ENCODE measurements around the gene RBPJ.
"Not testable (repeated sequence)": the region's sequence is repeated elsewhere in the genome, so short reads cannot be mapped to it uniquely, and the experiment has no call there.

RBPJ gene

GRCh38 chr4:26343038-26343398, 22.2 kb downstream of the RBPJ start:
- DNase-seq, result no peak

DNA sequence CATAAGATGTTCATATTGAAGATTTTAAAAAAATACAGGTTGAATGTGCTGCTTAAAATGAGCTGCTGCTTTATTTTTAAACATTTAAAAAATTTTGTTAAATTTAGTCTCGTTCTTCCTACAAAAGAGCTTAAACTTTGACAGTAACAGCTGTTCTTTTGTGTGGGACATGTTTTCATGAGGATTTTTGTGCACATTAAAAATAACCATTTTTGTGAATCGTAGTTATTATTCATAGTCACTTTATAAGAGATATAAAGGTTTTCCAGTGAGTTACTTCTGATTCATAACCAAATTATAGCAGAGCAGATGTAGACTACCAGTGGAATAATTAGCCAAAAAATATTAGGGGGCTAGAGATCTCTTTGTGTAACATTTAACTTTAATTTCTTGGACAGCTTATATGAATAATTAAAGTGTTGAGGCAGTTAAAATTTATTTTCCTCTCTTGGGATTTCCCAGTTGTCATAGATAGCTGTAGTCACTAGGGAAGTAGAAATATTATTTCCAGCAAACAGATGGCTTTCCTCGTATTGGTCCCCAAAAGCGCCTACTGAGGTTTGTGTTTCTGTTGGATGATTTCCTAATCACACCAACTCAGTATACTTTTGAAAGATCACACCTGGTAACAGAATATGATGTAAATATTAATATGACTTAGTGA, 24.2 kb downstream of the RBPJ start:
- no peak for DNase-seq

DNA sequence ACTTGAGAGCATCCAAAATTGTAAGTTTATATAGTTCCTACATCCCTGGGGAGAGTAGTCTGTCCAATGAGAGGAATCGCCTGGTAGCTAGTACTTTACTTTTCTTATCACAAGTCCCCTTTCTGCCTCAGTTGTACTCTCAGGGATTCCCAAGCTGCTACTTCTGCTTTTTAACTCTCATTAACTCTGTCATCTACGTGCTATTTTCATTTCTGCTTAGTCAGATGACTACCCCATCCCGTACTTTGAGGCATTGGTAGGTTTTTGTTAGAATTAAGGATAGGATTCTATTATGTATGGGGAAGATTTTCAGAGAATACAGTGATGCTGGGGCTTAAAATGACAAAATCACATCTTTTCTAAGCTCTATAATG, 24.7 kb downstream of the RBPJ start:
- DNase-seq, result no peak

DNA sequence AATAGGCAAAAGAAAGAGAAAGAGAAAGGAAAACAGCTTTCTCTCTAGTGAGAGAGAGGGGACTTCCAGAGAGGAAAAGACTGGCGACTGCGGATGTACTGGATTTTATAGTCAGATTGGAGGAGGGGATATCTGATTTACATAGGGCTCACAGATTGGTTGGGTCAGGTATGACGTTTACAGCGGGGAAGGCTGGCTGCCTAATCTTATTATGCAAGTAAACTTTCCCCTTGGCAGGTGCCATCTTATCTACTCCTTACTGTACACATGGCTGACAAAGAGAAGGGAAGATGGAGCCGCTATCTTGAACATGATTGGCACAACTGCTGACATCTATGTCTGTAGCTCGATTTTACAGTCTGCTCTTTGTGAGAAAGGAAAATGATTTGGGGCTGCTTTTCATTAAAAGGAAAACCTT, 25.4 kb downstream of the RBPJ start:
- DNase-seq, result no peak

DNA sequence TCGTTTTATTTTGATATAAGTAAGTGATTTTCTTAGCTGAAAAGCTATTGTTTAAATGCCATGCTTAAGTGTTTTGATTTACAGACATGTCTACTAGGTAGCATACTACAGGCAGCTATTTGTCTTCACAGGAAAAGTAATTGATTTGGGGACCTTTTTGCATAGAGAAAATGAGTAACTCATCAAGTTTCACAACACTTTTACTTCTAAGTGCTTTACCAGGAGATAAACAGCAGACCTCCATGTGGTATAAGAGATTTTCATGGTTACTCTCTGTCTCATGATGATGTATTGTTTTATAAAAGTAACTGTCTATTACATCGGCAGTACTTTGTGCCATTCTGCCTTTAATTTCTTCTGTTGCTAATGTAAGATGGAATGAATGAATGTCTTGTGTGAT, 28.7 kb downstream of the RBPJ start:
- no peak for DNase-seq

GRCh38 chr4:26351685-26352084, 30.9 kb downstream of the RBPJ start:
- no peak for DNase-seq

DNA sequence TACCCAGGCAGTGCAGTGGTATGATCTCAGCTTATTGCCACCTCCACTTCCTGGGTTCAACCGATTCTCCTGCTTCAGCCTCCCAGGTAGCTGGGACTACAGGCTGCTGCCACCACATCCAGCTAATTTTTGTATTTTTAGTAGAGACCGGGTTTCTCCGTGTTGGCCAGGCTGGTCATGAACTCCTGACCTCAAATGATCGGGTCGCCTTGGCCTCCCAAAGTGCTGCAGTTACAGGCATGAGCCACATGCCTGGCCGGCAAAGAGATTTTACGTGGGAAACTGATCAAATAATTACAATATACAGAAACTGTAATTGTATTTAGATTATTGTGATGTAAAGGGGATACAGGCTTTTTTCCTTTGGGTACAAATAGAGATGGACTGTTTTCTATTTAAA, 33.7 kb downstream of the RBPJ start:
- DNase-seq, result no peak

DNA sequence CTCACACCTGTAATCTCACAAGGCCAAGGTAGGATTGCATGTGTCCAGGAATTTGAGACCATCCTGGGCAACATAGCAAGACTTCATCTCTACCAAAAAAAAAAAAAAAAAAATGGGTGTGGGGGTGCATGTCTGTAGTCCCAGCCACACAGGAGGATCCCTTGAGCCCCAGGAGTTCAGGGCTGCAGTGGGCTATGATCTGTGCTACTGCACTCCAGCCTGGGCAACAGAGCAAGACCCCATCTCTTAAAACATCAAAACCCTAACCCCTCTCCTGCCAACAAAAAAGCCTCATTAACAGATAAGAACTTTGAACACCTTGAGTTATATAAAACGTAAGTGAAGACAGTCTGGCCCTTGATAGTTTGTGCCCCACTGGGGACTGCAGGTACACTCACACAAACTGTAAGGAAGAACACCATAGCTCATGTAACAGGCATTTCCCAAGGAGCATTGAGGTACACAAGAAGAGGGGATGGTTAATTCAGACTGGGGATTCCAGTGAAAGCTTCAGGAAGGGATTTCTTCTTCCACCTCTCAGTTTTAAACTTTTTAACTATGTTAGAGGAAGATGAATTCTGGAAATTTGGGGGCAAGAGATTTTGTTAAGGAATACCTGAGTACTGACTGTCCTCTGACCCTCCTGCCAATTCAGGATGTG, 34.7 kb downstream of the RBPJ start:
- no peak for DNase-seq

DNA sequence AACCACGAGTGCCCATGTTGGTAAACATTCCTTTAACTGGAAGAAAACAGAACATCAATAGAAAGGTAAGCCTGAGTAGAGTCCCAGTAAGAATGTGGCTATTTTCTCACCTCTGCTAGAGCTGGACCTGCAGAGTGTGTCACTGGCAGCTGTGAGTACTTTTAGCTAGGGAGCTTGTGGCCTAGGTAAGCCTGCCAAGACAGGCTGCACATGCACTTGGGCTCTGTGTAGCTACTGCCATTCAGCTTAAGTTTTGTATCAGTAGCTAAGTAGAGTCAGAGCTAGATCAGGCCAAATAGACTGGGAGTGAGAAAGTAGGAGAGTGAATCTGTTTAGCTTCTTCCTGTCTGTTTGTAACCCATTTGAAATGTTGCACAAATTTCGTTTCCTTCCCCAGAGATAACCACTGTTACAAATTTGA, 35.3 kb downstream of the RBPJ start:
- no peak for DNase-seq

DNA sequence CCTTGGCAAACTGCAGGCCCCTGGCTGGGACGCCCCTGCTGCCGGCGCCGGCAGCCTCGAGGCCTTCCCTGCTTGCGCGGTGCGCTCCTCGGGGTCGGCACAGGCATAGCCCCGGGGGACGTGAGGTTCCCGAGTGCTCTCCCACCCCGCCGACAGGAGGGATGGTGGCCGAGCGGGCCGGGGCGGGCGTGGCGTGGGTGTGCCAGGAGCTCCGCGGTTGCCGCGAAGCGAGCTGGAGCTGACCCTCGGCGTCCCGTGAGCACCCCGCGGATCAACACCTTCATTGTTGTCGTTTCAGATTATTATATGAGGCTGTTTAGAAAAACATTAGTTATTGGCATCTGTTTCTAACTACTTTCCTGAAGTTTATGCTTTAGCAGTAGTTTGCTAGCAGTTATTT, 38.7 kb downstream of the RBPJ start:
- not testable (repeated sequence) for DNase-seq

DNA sequence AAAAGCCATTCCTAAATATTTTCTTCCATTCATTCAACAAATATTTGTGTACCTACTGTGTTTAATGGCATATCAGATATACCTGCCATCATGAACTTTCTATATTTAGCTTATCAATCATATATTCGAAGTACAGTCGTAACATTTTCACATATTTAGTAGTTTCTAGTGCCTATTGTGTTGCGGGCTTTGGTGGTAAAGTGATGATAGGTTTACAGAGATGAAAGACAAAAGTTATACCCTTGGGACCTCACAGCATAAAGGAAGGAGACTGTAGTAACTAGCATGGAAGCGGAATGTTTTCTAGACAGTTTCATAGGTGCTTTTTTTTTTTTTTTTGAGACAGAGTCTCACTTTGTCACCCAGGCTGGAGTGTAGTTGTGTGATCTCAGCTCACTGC, 39.5 kb downstream of the RBPJ start:
- DNase-seq, result no peak

GRCh38 chr4:26360864-26361263, 40.0 kb downstream of the RBPJ start:
- DNase-seq, result no peak

- no peak for DNase-seq
Observed at GRCh38 chr4:26361297-26361696, 40.5 kb downstream of the RBPJ start.

- DNase-seq, result no peak
Observed at GRCh38 chr4:26362745-26363439, 42.1 kb downstream of the RBPJ start.

- no peak for DNase-seq
Observed at GRCh38 chr4:26365537-26366150, 44.8 kb downstream of the RBPJ start.

GRCh38 chr4:26367811-26368210, 47.0 kb downstream of the RBPJ start:
- DNase-seq, result no peak

DNA sequence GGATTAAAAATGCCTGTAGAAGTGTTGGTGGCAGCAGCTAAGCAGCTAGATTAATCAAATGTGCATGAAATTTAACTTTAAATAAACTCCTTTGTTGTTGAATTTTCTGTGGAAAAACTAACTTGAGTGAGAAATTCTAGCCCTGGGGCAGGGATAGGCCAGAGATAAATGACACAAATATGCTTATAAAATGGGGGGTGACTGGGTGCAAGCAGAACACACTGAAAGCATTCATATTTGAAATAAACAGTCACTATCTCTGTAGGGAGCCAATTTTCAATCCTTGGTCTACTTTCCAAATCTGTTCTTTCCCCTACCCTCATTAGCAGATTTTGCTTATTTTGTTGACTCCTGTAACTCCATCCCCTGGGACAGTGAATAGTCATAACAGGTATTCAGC, 47.9 kb downstream of the RBPJ start:
- no peak for DNase-seq

DNA sequence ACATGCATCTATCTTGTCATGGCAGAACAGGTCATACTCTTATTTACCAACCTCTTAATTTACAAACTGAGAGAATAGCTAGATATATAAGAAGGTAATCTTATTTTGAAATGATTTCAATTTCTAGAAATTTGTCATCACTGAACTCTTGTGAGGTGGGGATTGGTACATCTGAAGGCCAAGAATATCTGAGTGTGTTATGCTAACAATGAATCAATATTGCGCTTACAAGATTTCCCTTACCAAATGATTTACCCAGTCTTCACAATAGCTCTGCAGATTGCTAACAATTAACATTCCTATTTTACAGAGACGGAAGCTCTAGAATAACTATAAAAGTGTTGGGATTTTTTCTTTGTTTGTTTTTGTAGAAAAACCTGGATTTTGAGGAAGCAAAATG, 48.3 kb downstream of the RBPJ start:
- DNase-seq, result no peak

DNA sequence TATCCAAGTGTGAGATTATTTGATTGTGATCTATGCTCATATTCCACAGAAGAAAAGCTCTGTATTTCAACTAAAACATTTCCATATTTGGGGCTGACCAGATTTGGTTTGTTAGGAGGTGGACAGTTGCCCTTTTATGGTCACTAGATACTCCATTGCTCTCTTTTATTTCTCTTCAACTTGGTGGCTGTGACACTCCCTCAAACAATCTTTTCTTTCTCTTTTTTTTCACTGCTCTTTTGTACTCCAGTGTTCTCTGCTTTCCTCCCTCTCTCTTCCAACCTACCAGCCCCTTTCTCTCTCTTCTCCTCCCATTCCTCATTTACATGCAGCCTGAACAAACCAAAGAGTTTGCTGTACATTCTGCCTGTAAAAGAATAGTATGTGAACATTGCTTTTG, 48.8 kb downstream of the RBPJ start:
- no peak for DNase-seq

DNA sequence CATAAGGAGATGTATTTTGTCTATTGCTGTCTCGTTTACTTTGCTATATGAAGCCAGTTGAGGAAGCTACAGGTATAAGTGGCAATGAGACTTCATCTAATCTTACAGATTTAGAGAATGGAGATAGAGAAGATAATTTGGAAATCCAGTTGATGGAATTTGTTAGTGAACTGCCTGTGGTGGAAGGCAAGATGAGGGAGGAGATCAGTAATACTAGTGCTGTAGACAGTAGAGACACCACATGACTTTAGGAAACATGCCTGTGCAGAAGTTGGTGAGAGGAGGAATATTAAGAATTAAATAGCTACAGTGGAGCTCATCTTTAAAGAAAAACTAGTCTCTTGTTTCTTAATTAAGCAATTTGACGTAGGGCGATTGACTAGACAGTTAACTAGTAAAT, 51.3 kb downstream of the RBPJ start:
- DNase-seq, result no peak

GRCh38 chr4:26372525-26373172, 51.8 kb downstream of the RBPJ start:
- DNase-seq, result no peak

DNA sequence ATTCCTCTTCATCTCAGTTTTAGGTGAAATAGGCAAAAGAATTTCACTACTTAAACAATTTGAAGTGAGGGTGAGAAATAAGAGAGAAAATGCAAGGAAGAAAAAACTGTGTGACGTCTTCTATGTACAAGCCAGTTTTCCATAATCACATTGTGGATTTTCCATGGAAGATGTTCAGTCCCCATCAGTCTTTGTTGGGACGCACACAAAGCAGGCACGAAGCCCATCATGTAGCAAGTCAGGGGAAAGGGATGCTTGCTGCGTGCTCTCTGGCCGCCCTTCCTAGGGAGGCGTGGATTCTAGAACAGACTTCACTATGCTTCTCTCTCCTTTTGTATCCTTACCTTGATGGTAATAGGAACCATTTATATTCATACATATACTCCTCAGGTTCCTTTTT, 54.7 kb downstream of the RBPJ start:
- no peak for DNase-seq
